Measurements from ENCODE around the gene CPEB1. TPM values are rescaled to one million over a fixed set of nuclear protein-coding genes. Genes with fewer than 3 reads are reported as not detected.

CPEB1 gene
- total and polyA plus RNA-seq, 2 of the 13 experiments (the other 11 are each of a cell fraction or from before 2014, with no cell fraction given), result 0.03 to 0.07 TPM

- TF ChIP-seq ZNF280D (CRISPR knock-in tag; IDR thresholded peaks at IDR 0.05), result no peak; the same call in 1 of the 2 replicates
- TF ChIP-seq TGIF2 (CRISPR knock-in tag; IDR thresholded peaks at IDR 0.05), result 0 out of 2 replicates have a peak, but pooled peaks have one; percentile 31
- peak; percentile 99 for TF ChIP-seq TAF1 (CRISPR knock-in tag; IDR thresholded peaks at IDR 0.05)
- no peak for TF ChIP-seq SRSF9 (IDR thresholded peaks at IDR 0.05; ENCODE audit: borderline replicate concordance, insufficient read depth, low read depth, low read length, poor library complexity, severe bottlenecking)
- TF ChIP-seq ZNF329 (CRISPR knock-in tag; IDR thresholded peaks at IDR 0.05; ENCODE audit: low read depth), result peak; percentile 69; the same call in 1 of the 2 replicates
- TF ChIP-seq CREBL2 (CRISPR knock-in tag; IDR thresholded peaks at IDR 0.05; ENCODE audit: borderline replicate concordance), result no peak
- TF ChIP-seq TEAD3 (CRISPR knock-in tag; optimal IDR thresholded peaks at IDR 0.05; ENCODE audit: borderline replicate concordance), result peak; percentile 11
- TF ChIP-seq ZNF343 (CRISPR knock-in tag; IDR thresholded peaks at IDR 0.05), result peak; percentile 68
- peak; percentile 59; the same call in 1 of the 2 replicates for TF ChIP-seq GATA4 (IDR thresholded peaks at IDR 0.05; ENCODE audit: borderline replicate concordance, low read depth)
- 0 out of 2 replicates have a peak, but pooled peaks have one; percentile 76 for TF ChIP-seq ZNF782 (CRISPR knock-in tag; IDR thresholded peaks at IDR 0.05; ENCODE audit: borderline replicate concordance)
- peak; percentile 72 for TF ChIP-seq HDAC2 (CRISPR knock-in tag; IDR thresholded peaks at IDR 0.05)
- peak; percentile 99 for TF ChIP-seq RBM39 (IDR thresholded peaks at IDR 0.05; ENCODE audit: low read depth, low read length, poor library complexity, severe bottlenecking)
- peak; percentile 65 for TF ChIP-seq CCDC6 (CRISPR knock-in tag; IDR thresholded peaks at IDR 0.05)
- TF ChIP-seq ZFAT (CRISPR knock-in tag; conservative IDR thresholded peaks at IDR 0.05), result peak; percentile 80; the same call in 1 of the 2 replicates
- TF ChIP-seq NKX3-1 (CRISPR knock-in tag; IDR thresholded peaks at IDR 0.05), result peak; percentile 66
- peak; percentile 80 for TF ChIP-seq ARID5B (CRISPR knock-in tag; IDR thresholded peaks at IDR 0.05)
- peak; percentile 58; the same call in 1 of the 2 replicates for TF ChIP-seq ZNF704 (CRISPR knock-in tag; IDR thresholded peaks at IDR 0.05; ENCODE audit: borderline replicate concordance)
- no peak for TF ChIP-seq ZNF180 (CRISPR knock-in tag; IDR thresholded peaks at IDR 0.05; ENCODE audit: borderline replicate concordance, low read depth)
- peak; percentile 99 for TF ChIP-seq RBFOX2 (IDR thresholded peaks at IDR 0.05; ENCODE audit: low read depth, low read length)
Observed at GRCh38 chr15:82540055-82540983, 106.8 kb downstream of the CPEB1 start, which contains the start of gene RPS17 (continued).

Data from HepG2 (cell line).